K562 (cell line): ENCODE results near the gene DEPDC1. TPM values are rescaled to one million over a fixed set of nuclear protein-coding genes. Genes with fewer than 3 reads are reported as not detected.

Experiments used
- ATAC-seq: fragments of 200-7000 bp; cut with Tn5 transposase; 3 replicates; pipeline ENCODE4 v1.9.1; 2020; ENCODE audit warnings: moderate library complexity
- BruUV-seq: library from RNA; stranded (reverse); fragments of 400-500 nt; replicated peaks from 2 replicates; lab custom pipeline; 2021; lab: Mats Ljungman, UMichigan
- CTCF ChIA-PET: fragments of 300-600 bp; formaldehyde crosslinking; extraction: SDS; loops from one replicate; lab custom pipeline; 2021; ENCODE audit warnings: low intra/inter-chr PET ratio; lab: Yijun Ruan, JAX
- POLR2A ChIA-PET: fragments of 300-600, 350-650 bp; sonication (Branson Sonifier 250); formaldehyde crosslinking; extraction: SDS; loops from one replicate; lab custom pipeline; 2021; ENCODE audit warnings: antibody characterized with exemption, inconsistent platforms; lab: Yijun Ruan, JAX
- DNase-seq, 4 experiments: peaks; one replicate each; pipeline versions ENCODE4 v3.0.0 to v3.0.0-alpha.2; 2011 to 2018; ENCODE audit warnings: low spot score in 3 of 4, mixed read lengths in 3 of 4; ENCODE audit errors: extremely low read depth in 1 of 4
- FAIRE-seq: peaks from 2 replicates; lab custom pipeline; 2011; peaks lifted over from hg19 to GRCh38; lab: Jason Lieb, UNC
- H2AFZ ChIP-seq: 2 replicates; pipeline ENCODE4 v1.6.0; 2011; ENCODE audit warnings: low read depth, low read length, control low read depth, inconsistent platforms
- H3K27ac ChIP-seq: fragments of 200-600 bp; 3 replicates; pipeline ENCODE4 v1.8.0; 2011; ENCODE audit warnings: low read depth, mild to moderate bottlenecking, control low read depth, inconsistent platforms, low read length, moderate library complexity, mixed read lengths; ENCODE audit errors: extremely low read depth
- H3K27me3 ChIP-seq, 2 experiments: fragments of 300-600 bp in 1 of 2; 2 replicates in 1 of 2; 3 replicates in 1 of 2; pipeline versions ENCODE4 v1.6.0 to v1.8.0; 2011; ENCODE audit warnings: inconsistent platforms in 2 of 2, low read length in 2 of 2, mild to moderate bottlenecking in 1 of 2, mixed read lengths in 1 of 2, moderate library complexity in 1 of 2; ENCODE audit not compliant: control insufficient read depth in 2 of 2, insufficient read depth in 2 of 2
- H3K36me3 ChIP-seq: fragments of 300-600 bp; 3 replicates; pipeline ENCODE4 v1.8.0; 2011; ENCODE audit warnings: mild to moderate bottlenecking, low read length, inconsistent platforms; ENCODE audit not compliant: control insufficient read depth, insufficient read depth
- H3K4me1 ChIP-seq, 2 experiments: fragments of 200-600 bp in 1 of 2; replicated peaks in 1 of 2; 2 replicates in 1 of 2; 3 replicates in 1 of 2; pipeline versions ENCODE4 v1.5.1 to v1.8.0; 2011; ENCODE audit warnings: inconsistent platforms in 2 of 2, low read length in 2 of 2, mild to moderate bottlenecking in 1 of 2, mixed read lengths in 1 of 2, moderate library complexity in 1 of 2; ENCODE audit not compliant: control insufficient read depth in 2 of 2, insufficient read depth in 2 of 2
- H3K4me2 ChIP-seq: 2 replicates; pipeline ENCODE4 v1.6.1; 2011; ENCODE audit warnings: low read length, control low read depth, inconsistent platforms, mixed read lengths; ENCODE audit not compliant: insufficient read depth
- H3K4me3 ChIP-seq: fragments of 200-600 bp; sonication (generic), shearing (Covaris generic); 2 replicates; pipeline ENCODE4 v1.5.1; 2016; ENCODE audit warnings: control low read depth, inconsistent platforms
- H3K79me2 ChIP-seq: fragments of 200-600 bp; 3 replicates; pipeline ENCODE4 v1.8.0; 2011; ENCODE audit warnings: low read length, inconsistent platforms; ENCODE audit not compliant: control insufficient read depth, insufficient read depth
- H3K9ac ChIP-seq, 2 experiments: 2 replicates each; pipeline versions ENCODE4 v1.6.0 to v1.6.1; 2011; ENCODE audit warnings: low read depth in 2 of 2, low read length in 2 of 2, control low read depth in 1 of 2, inconsistent platforms in 1 of 2, mild to moderate bottlenecking in 1 of 2, mixed read lengths in 1 of 2; ENCODE audit not compliant: insufficient read depth in 1 of 2
- H3K9me1 ChIP-seq: one replicate; pipeline ENCODE4 v1.6.0; 2011; ENCODE audit warnings: inconsistent platforms, mild to moderate bottlenecking, low read length, moderate library complexity; ENCODE audit not compliant: control insufficient read depth, insufficient read depth
- H3K9me3 ChIP-seq: replicated peaks from 2 replicates; pipeline ENCODE4 v1.5.1; 2011; ENCODE audit warnings: low read depth, low read length, inconsistent platforms; ENCODE audit not compliant: control insufficient read depth, insufficient read depth
- H4K20me1 ChIP-seq: replicated peaks from 2 replicates; pipeline ENCODE4 v1.6.1; 2011; ENCODE audit warnings: low read length, inconsistent platforms, mixed read lengths; ENCODE audit not compliant: control insufficient read depth, insufficient read depth
- CBFA2T2 ChIP-seq: fragments of 450-650 bp; conservative IDR thresholded peaks from 2 replicates; pipeline ENCODE4 v1.6.1; 2017; ENCODE audit warnings: mild to moderate bottlenecking
- ELF4 ChIP-seq: fragments of 450-650 bp; formaldehyde crosslinking; IDR thresholded peaks from 2 replicates; pipeline ENCODE4 v1.4.0; 2022; ENCODE audit warnings: missing genetic modification characterization
- ESRRA ChIP-seq: fragments of 450-650 bp; IDR thresholded peaks from 2 replicates; pipeline ENCODE4 v1.6.1; 2014; ENCODE audit warnings: low read depth, mild to moderate bottlenecking, moderate library complexity, borderline replicate concordance
- GTF3C2 ChIP-seq: IDR thresholded peaks from 3 replicates; pipeline ENCODE4 v1.6.1; 2011; ENCODE audit warnings: borderline replicate concordance, mild to moderate bottlenecking, moderate library complexity; ENCODE audit not compliant: insufficient read length; ENCODE audit errors: extremely low read depth
- HIVEP1 ChIP-seq: fragments of 250-450 bp; sonication (Bioruptor Pico); IDR thresholded peaks from 2 replicates; pipeline ENCODE4 v1.4.0; 2020; ENCODE audit warnings: mild to moderate bottlenecking
- HMGXB4 ChIP-seq: sonication (generic); formaldehyde crosslinking; IDR thresholded peaks from 2 replicates; pipeline ENCODE4 v1.8.1; 2023; ENCODE audit warnings: mild to moderate bottlenecking, missing genetic modification reagents
- NFE2L1 ChIP-seq: fragments of 450-650 bp; IDR thresholded peaks from 2 replicates; pipeline ENCODE4 v1.6.1; 2016; ENCODE audit warnings: missing genetic modification characterization, low read depth, mild to moderate bottlenecking, missing compliant biosample characterization, moderate library complexity, borderline replicate concordance
- PHF20 ChIP-seq: fragments of 450-650 bp; IDR thresholded peaks from 2 replicates; pipeline ENCODE4 v1.6.1; 2018; ENCODE audit not compliant: partially characterized antibody
- SMAD1 ChIP-seq: fragments of 150-350 bp; IDR thresholded peaks from 2 replicates; pipeline ENCODE4 v1.6.1; 2014; ENCODE audit warnings: low read length, low read depth; ENCODE audit not compliant: partially characterized antibody
- SMARCB1 ChIP-seq: IDR thresholded peaks from 2 replicates; pipeline ENCODE4 v1.6.1; 2011; ENCODE audit warnings: improper control_type of control experiment, low read depth; ENCODE audit not compliant: insufficient read length
- SRSF1 ChIP-seq: fragments of 200-400 bp; formaldehyde crosslinking; IDR thresholded peaks from 2 replicates; pipeline ENCODE4 v1.6.1; 2017; ENCODE audit warnings: mild to moderate bottlenecking, low read depth, low read length, moderate library complexity
- TCF7L2 ChIP-seq: fragments of 150-350 bp; IDR thresholded peaks from 2 replicates; pipeline ENCODE4 v1.6.1; 2016; ENCODE audit warnings: low read depth, mild to moderate bottlenecking, low read length, moderate library complexity
- ZNF24 ChIP-seq: fragments of 450-650 bp; IDR thresholded peaks from 2 replicates; pipeline ENCODE4 v1.6.1; 2016
- WGBS: fragments of 100-300 bp; shearing (Covaris generic); methylation state at CpG from one replicate; pipeline ENCODE4 v1.1.6; 2016; ENCODE audit warnings: low coverage, mixed read lengths; ENCODE audit not compliant: insufficient coverage; ENCODE audit errors: missing lambda C conversion rate; 5-methylcytosine and 5-hydroxymethylcytosine counted together
- in situ Hi-C: fragments of 300-500 bp; cut with MboI; formaldehyde crosslinking; loops from 4 replicates; pipeline ENCODE4 v1.15.0; 2018; ENCODE audit warnings: inconsistent platforms, mixed read lengths
- intact Hi-C: fragments of 100-400 bp; cut with micrococcal nuclease; formaldehyde crosslinking; loops from 2 replicates; pipeline ENCODE4 v1.14.2; 2022
- polyA plus RNA-seq, 8 experiments: library from polyadenylated mRNA; depleted of rRNA in 4 of 8; stranded (reverse) in 5 of 8; unstranded in 3 of 8; fragments of >200 nt; fragmentation: Nextera tagmentation in 2 of 8; fragmentation: Illumina TruSeq in 1 of 8; extraction: Ambion mirVana in 2 of 8; extraction: Trizol in 1 of 8; gene quantifications; 2 replicates each; pipeline versions ENCODE4 v1.2.1 to v1.2.3, GENCODE V29; 2011 to 2014; ENCODE audit warnings: inconsistent platforms in 1 of 8, missing spikeins in 1 of 8
- total RNA-seq, 7 experiments: library from RNA; depleted of rRNA in 6 of 7; stranded (reverse); fragments of >200 nt in 6 of 7; fragmentation: Illumina TruSeq in 2 of 7; extraction: Trizol in 2 of 7; gene quantifications; 2 replicates each; pipeline versions ENCODE4 v1.2.1 to v1.2.3, GENCODE V29; 2011 to 2021; ENCODE audit warnings: low replicate concordance in 1 of 7
- TF ChIP-seq, protein P1 (sequence below), 2 experiments: IDR thresholded peaks; 2 replicates each; pipeline ENCODE4 v1.6.1; 2012; ENCODE audit warnings: improper control_type of control experiment in 2 of 2, low read depth in 2 of 2, low read length in 2 of 2, borderline replicate concordance in 1 of 2

Gene DEPDC1
- total and polyA plus RNA-seq, 9 of the 15 experiments (the other 6 are each of a cell fraction or from before 2014, with no cell fraction given) = 9.9 to 28.3 (median 17.8) TPM

GRCh38 chr1:68481041-68481440 lies 15.8 kb downstream of the DEPDC1 start:
- Histone ChIP-seq H3K27ac (no peak overlapping the region), H4K20me1 (no peaks in the 10 kb centered on the region), H3K4me3 (no peak overlapping the region), H3K4me1 (no peaks in the 10 kb centered on the region), H3K79me2 (no peaks in the 10 kb centered on the region), H2AFZ (no peak overlapping the region), H3K36me3 (peaks cover 81% of the 10 kb centered on the region), H3K9me3 (no peaks in the 10 kb centered on the region), H3K9me1 (no peaks in the 10 kb centered on the region), H3K27me3 (no peaks in the 10 kb centered on the region), H3K9ac (no peak overlapping the region), H3K4me2 (no peak overlapping the region)
- FAIRE-seq = no peak
- ATAC-seq = no peak
- WGBS = 98% methylated on average over 3 of the region's 3 CpGs
- intact Hi-C loops = no loop called here
- in situ Hi-C loops = loop anchor here (25.0 kb wide), 1 partner anchor 1656 kb away; no protein-coding TSS in a partner anchor
- ChIA-PET POLR2A (interaction anchor here (1.4 kb wide), 1 partner anchor 15 kb away, joined by 4 read pairs; no protein-coding TSS in a partner anchor), CTCF (no interaction called here)
- DNase-seq = no peak
- BruUV-seq = no TSS peak
- TF ChIP-seq ZNF24 (no peak), ESRRA (no peak), HMGXB4 (CRISPR knock-in tag) (no peak), SMAD1 (no peak), ELF4 (CRISPR knock-in tag) (no peak), GTF3C2 (no peak), SMARCB1 (no peak), SRSF1 (no peak), TCF7L2 (no peak), PHF20 (no peak), CBFA2T2 (no peak), HIVEP1 (no peak), NFE2L1 (tag) (no peak)
- TF ChIP-seq, protein P1, sequence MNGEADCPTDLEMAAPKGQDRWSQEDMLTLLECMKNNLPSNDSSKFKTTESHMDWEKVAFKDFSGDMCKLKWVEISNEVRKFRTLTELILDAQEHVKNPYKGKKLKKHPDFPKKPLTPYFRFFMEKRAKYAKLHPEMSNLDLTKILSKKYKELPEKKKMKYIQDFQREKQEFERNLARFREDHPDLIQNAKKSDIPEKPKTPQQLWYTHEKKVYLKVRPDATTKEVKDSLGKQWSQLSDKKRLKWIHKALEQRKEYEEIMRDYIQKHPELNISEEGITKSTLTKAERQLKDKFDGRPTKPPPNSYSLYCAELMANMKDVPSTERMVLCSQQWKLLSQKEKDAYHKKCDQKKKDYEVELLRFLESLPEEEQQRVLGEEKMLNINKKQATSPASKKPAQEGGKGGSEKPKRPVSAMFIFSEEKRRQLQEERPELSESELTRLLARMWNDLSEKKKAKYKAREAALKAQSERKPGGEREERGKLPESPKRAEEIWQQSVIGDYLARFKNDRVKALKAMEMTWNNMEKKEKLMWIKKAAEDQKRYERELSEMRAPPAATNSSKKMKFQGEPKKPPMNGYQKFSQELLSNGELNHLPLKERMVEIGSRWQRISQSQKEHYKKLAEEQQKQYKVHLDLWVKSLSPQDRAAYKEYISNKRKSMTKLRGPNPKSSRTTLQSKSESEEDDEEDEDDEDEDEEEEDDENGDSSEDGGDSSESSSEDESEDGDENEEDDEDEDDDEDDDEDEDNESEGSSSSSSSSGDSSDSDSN (IDR thresholded peaks at IDR 0.05; ENCODE audit: borderline replicate concordance in 1 of 2, low read depth in 2 of 2, low read length in 2 of 2) = no peak
